ENCODE data around the gene PIGM.

- TF ChIP-seq CTCF (IDR thresholded peaks at IDR 0.05; ENCODE audit: insufficient read depth, low read depth, low read length) (no peak), EZH2 (IDR thresholded peaks at IDR 0.05; ENCODE audit: insufficient read depth, low read length) (no peak)
These were observed 42.2 kb downstream of the PIGM start for GRCh38 chr1:159989581-159989980.

All from astrocyte (in vitro differentiated cells and primary cell).